Mucosa of descending colon (tissue), 3 donors: ENCODE measurements around the gene IRGQ. TPM values are rescaled to one million over a fixed set of nuclear protein-coding genes. Genes with fewer than 3 reads are reported as not detected.
"Not testable (repeated sequence)": the region's sequence is repeated elsewhere in the genome, so short reads cannot be mapped to it uniquely, and the experiment has no call there.

Source experiments
- ATAC-seq: fragments of 200-7000 bp; cut with Tn5 transposase; one replicate; pipeline ENCODE4 v1.9.1; 2020; ENCODE audit warnings: mild to moderate bottlenecking, moderate library complexity
- DNase-seq, 3 donors: peaks; one replicate each; pipeline ENCODE4 v3.0.0-alpha.2; 2020
- H3K36me3 ChIP-seq: fragments of 200-600 bp; one replicate; pipeline ENCODE4 v1.8.0; 2021; ENCODE audit warnings: low read depth, mild to moderate bottlenecking
- H3K4me1 ChIP-seq: fragments of 200-600 bp; one replicate; pipeline ENCODE4 v1.8.0; 2021; ENCODE audit warnings: low read depth, mild to moderate bottlenecking
- H3K4me3 ChIP-seq: fragments of 200-600 bp; one replicate; pipeline ENCODE4 v1.8.0; 2021; ENCODE audit warnings: mild to moderate bottlenecking
- H3K9me3 ChIP-seq: fragments of 200-600 bp; one replicate; pipeline ENCODE4 v1.8.0; 2021; ENCODE audit warnings: mild to moderate bottlenecking
- intact Hi-C, 2 donors: fragments of 100-400 bp; cut with DNase I in 1 of 2; cut with micrococcal nuclease in 1 of 2; formaldehyde crosslinking; loops; one replicate each; pipeline versions ENCODE4 v1.11.0 to v1.11.1; 2022; cut with DNase I, micrococcal nuclease
- total RNA-seq, 3 donors: library from RNA; stranded (reverse); fragmentation: NEBNext Ultra II Directional in 2 of 3; extraction: Animal tissue kit (Norgen Biotek cat#: 25700) in 2 of 3; gene quantifications; one replicate each; pipeline versions ENCODE4 v1.2.1 to v1.2.4, GENCODE V29; 2021 to 2023
- TF ChIP-seq, protein P1 (sequence below): fragments of 200-600 bp; IDR thresholded peaks from one replicate; pipeline ENCODE4 v1.8.0; 2022; ENCODE audit warnings: antibody characterized with exemption, mild to moderate bottlenecking
- donor health status: DM: no; HTN: no; CAD: no; lungs with moderate emphysema.
- donor health status: DM: no; HTN: no; CAD: no.
- donor health status: DM: no; HTN: yes; CAD: no.

IRGQ gene
- total RNA-seq, 3 donors from 2014 or later = 18.9 to 29.4 (median 21.9) TPM

DNA sequence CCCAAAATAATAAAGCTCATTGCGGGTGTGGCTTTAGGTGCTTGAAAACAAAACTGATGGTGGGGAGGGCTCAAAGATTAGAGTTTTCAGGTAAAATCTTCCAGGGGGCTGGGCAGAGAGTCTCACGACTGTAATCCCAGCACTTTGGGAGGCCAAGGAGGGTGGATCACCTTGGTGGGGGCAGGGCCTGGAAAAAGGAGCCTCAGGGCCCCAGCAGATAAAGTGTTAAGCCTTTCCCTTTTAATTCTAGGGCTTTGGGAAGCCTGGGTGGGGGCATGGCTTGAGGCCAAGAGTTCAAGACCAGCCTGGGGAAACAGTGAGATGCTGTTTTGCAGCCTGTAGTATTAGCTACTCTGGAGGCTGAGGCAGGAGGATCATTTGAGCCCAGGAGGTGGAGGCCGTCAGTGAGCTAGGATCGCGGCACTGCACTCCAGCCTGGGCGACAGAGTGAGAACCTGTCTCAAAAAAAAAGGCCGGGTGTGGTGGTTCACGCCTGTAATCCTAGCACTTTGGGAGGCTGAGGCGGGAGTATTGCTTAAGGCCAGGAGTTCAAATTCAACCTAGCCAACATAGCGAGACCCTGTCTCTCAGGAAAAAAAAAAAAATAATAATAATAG, 1.7 kb downstream of the IRGQ start:
- H3K36me3 ChIP-seq = no peaks in the 10 kb centered on the region
- intact Hi-C loops = loop anchor here in 1 of 2 donors (2.0 kb wide), 1 partner anchor 59 kb away; no protein-coding TSS in a partner anchor
- TF ChIP-seq, protein P1, sequence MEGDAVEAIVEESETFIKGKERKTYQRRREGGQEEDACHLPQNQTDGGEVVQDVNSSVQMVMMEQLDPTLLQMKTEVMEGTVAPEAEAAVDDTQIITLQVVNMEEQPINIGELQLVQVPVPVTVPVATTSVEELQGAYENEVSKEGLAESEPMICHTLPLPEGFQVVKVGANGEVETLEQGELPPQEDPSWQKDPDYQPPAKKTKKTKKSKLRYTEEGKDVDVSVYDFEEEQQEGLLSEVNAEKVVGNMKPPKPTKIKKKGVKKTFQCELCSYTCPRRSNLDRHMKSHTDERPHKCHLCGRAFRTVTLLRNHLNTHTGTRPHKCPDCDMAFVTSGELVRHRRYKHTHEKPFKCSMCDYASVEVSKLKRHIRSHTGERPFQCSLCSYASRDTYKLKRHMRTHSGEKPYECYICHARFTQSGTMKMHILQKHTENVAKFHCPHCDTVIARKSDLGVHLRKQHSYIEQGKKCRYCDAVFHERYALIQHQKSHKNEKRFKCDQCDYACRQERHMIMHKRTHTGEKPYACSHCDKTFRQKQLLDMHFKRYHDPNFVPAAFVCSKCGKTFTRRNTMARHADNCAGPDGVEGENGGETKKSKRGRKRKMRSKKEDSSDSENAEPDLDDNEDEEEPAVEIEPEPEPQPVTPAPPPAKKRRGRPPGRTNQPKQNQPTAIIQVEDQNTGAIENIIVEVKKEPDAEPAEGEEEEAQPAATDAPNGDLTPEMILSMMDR = no peak
- no peaks in the 10 kb centered on the region for H3K9me3 ChIP-seq
- H3K4me3 ChIP-seq = no peak overlapping the region
- peaks cover 36% of the 10 kb centered on the region for H3K4me1 ChIP-seq
- DNase-seq (no peak), ATAC-seq (no peak)

DNA sequence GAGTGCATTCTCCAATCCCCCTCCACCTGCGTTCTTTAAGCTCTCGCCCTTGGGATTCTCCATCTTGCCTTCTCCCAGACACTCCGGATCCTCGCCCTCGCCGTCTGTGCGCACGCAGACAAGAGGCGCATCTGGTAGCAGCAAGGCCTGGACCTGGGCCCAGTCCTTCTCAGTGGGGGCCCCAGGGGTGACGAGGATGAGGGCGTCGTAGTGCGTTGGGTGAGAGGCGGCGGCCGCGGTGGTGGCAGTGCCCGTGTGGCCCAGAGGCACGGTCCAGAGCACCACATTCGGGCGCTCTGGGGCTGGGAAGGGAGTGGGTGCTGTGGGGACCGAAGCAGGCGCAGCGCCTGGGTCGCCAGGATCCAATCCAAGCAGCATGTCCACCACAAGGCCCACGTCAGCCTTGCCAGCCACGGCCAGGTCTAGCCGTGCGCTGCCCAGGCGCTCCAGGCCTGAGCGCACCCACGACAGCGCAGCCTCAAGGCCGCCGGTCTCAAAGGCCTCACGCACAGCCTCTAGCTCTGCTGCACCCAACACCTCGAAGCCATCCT, 3.1 kb downstream of the IRGQ start:
- H3K36me3 ChIP-seq = no peaks in the 10 kb centered on the region
- TF ChIP-seq, protein P1 = no peak
- DNase-seq (no peak), ATAC-seq (no peak)
- peaks cover 33% of the 10 kb centered on the region for H3K4me1 ChIP-seq
- intact Hi-C loops = no loop called here
- no peaks in the 10 kb centered on the region for H3K9me3 ChIP-seq
- no peak overlapping the region for H3K4me3 ChIP-seq

DNA sequence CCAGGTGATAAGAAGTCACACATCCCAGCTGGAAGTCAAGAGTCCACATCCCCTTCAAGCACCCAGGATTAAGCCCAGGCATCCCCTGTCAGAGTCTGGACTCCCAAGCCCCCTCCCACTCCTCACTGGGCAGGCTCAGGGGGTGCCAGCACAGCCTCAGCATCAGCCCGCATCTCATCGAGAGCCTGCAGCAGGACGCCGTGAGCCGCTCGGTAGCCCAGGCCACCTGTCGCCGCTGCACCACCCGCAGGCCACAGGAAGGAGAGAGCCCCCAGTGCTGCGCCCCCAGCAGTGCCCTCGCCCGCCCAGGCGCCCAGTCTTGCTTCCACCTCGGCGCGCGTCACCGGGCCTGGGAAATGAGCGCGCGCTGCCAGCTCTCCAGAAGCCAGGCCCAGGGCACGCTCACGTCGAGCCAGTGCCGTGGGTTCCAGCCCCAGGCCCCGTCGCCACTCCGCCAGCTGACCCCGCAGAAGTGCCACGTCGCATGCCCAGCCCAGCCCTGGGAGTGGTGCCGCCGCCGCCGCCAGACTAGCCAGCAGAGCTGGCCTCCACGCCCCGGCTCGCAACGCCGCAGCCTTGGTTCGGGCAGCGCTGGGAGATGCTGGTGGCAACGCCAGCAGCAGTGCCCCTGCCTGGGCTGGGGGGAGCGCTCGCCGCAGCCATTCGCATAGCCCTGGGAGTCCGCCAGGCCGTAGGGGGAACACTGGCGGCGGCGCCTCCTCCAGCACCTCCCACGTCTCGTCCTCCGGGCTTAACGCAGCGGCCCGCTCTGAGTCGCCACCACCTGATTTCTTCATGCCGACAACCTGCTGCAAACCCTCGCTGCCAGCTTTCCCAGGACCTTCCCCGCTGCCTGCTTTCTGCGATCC, 3.8 kb downstream of the IRGQ start:
- no peaks in the 10 kb centered on the region for H3K9me3 ChIP-seq
- H3K4me3 ChIP-seq = no peak overlapping the region
- DNase-seq (peak in 1 of 3 donors; percentile 50), ATAC-seq (no peak)
- TF ChIP-seq, protein P1 = no peak
- intact Hi-C loops = no loop called here
- H3K36me3 ChIP-seq = no peaks in the 10 kb centered on the region
- peaks cover 26% of the 10 kb centered on the region for H3K4me1 ChIP-seq

DNA sequence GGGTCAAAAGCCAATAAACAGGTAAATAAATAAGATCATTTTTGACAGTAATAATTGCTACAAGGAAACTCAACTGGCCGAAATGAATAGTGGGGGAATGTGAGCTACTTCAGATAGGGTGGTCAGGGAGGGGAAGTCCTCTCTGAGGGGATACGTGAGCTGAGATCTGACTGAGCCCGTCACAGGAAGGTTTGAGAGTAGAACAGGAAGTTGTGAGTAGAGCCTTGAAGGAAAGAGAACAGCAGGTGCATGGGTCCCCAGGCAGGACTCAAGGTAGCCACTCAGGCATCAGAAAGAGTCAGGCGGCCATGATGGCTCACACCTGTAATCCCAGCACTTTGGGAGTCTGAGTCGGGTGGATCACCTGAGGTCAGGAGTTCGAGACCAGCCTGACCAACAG, 6.3 kb downstream of the IRGQ start:
- no peaks in the 10 kb centered on the region for H3K36me3 ChIP-seq
- intact Hi-C loops = no loop called here

DNA sequence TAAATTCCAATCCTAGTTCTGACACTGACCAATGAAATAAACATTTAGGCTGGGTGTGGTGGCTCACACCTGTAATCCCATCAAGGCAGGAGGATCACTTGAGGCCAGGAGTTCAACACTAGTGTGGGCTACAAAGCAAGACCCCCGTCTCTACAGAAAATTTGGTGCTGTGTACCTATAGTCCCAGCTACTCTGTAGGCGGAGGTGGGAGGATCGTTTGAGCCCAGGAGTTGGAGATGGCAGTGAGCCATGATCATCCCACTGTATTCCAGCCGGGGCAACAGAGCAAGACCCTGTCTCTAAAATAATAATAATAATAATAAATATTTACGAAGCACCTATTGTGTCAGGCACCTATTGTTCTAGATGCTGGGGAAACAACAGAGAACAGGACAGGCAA, 6.7 kb downstream of the IRGQ start:
- ATAC-seq = no peak

More for the DNA sequence above, 6.3 kb downstream of the IRGQ start:
- TF ChIP-seq, protein P1 = no peak
- H3K4me3 ChIP-seq = no peak overlapping the region
- no peaks in the 10 kb centered on the region for H3K9me3 ChIP-seq
- DNase-seq = no peak
- peaks cover 15% of the 10 kb centered on the region for H3K4me1 ChIP-seq
- no peak for ATAC-seq

DNA sequence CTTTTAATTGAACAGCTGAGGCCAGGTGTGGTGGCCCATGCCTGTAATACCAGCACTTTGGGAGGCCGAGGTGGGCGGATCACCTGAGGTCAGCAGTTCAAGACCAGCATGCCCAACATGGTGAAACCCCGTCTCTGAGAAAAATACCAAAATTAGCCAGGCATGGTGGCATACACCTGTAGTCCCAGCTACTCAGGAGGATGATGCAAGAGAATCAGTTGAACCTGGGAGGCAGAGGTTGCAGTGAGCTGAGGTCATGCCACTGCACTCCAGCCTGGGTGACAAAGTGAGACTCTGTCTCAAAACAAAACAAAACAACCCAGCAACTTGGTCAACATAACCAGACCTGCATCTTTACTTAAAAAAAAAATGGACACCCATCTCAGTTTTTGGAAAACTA, 8.9 kb downstream of the IRGQ start:
- intact Hi-C loops, H3K4me3 ChIP-seq, H3K9me3 ChIP-seq, H3K36me3 ChIP-seq, H3K4me1 ChIP-seq, ATAC-seq, DNase-seq: not testable (repeated sequence)

More for the DNA sequence above, 6.7 kb downstream of the IRGQ start:
- no peaks in the 10 kb centered on the region for H3K9me3 ChIP-seq
- TF ChIP-seq, protein P1 = no peak
- no peak overlapping the region for H3K4me3 ChIP-seq
- intact Hi-C loops = no loop called here
- peaks cover 11% of the 10 kb centered on the region for H3K4me1 ChIP-seq
- no peak for DNase-seq
- H3K36me3 ChIP-seq = no peaks in the 10 kb centered on the region
